ENCODE results near the gene ATXN2. TPM values are rescaled to one million over a fixed set of nuclear protein-coding genes. Genes with fewer than 3 reads are reported as not detected.
"Not testable (repeated sequence)": the region's sequence is repeated elsewhere in the genome, so short reads cannot be mapped to it uniquely, and the experiment has no call there.

The ATXN2 gene
- total RNA-seq, 1 donor from 2014 or later, result 71.0 TPM

- Mint-ChIP-seq H3K27ac (ENCODE audit: unreplicated experiment) (no peak overlapping the region), H3K36me3 (ENCODE audit: low read depth) (peaks cover 4% of the 10 kb centered on the region), H3K9me3 (no peaks in the 10 kb centered on the region), H3K4me3 (no peak overlapping the region), H3K4me1 (no peaks in the 10 kb centered on the region), H3K27me3 (ENCODE audit: low read depth) (no peaks in the 10 kb centered on the region)
- no peak for TF ChIP-seq CTCF (conservative IDR thresholded peaks at IDR 0.05)
- no peak for DNase-seq (ENCODE audit: low read depth, low spot score)
Observed at GRCh38 chr12:111519937-111520336, 79.2 kb downstream of the ATXN2 start.

GRCh38 chr12:111519083-111519482 is 80.0 kb downstream of the ATXN2 start:
- Mint-ChIP-seq H3K27ac (ENCODE audit: unreplicated experiment) (no peak overlapping the region), H3K4me1 (no peaks in the 10 kb centered on the region), H3K27me3 (ENCODE audit: low read depth) (no peaks in the 10 kb centered on the region), H3K36me3 (ENCODE audit: low read depth) (no peaks in the 10 kb centered on the region), H3K9me3 (no peaks in the 10 kb centered on the region), H3K4me3 (no peak overlapping the region)
- no peak for TF ChIP-seq CTCF (conservative IDR thresholded peaks at IDR 0.05)
- DNase-seq (ENCODE audit: low read depth, low spot score), result no peak

GRCh38 chr12:111507719-111508118 is 91.4 kb downstream of the ATXN2 start:
- H3K36me3 Mint-ChIP-seq (ENCODE audit: low read depth), result peaks cover 32% of the 10 kb centered on the region

DNA sequence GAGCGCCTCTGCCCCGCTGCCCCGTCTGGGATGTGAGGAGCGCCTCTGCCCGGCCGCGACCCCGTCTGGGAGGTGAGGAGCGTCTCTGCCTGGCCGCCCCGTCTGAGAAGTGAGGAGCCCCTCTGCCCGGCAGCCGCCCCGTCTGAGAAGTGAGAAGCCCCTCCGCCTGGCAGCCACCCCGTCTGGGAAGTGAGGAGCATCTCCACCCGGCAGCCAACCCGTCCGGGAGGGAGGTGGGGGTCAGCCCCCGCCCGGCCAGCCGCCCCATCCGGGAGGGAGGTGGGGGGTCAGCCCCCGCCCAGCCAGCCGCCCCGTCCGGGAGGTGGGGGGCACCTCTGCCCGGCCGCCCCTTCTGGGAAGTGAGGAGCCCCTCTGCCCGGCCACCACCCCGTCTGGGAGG is 91.9 kb downstream of the ATXN2 start:
- H3K4me3 Mint-ChIP-seq; H3K27ac Mint-ChIP-seq (ENCODE audit: unreplicated experiment); H3K27me3 Mint-ChIP-seq (ENCODE audit: low read depth); H3K9me3 Mint-ChIP-seq; DNase-seq (ENCODE audit: low read depth, low spot score); H3K4me1 Mint-ChIP-seq: not testable (repeated sequence)
- H3K36me3 Mint-ChIP-seq (ENCODE audit: low read depth), result peaks cover 32% of the 10 kb centered on the region

More at GRCh38 chr12:111507719-111508118, 91.4 kb downstream of the ATXN2 start:
- H3K4me3 Mint-ChIP-seq; H3K4me1 Mint-ChIP-seq; H3K27me3 Mint-ChIP-seq (ENCODE audit: low read depth); H3K9me3 Mint-ChIP-seq; DNase-seq (ENCODE audit: low read depth, low spot score): not testable (repeated sequence)
- peak overlapping the region; percentile 35 for H3K27ac Mint-ChIP-seq (ENCODE audit: unreplicated experiment)

DNA sequence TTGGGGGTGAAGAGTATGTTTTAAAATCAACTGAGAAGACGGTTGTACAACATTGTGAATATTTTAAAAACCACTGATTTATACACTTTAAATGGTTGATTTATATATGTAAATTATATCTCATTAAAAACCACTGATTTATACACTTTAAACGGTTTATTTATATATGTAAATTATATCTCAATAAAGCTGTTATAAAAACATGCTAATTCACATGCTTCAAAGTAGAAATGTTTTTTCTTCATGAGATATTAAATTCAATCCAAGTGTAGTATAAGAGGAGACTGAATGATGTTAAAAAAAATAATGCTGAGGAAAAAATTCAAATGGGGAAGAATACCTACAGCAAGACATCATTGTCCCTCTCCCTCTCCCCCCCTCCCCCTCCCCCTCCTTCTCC is 92.9 kb downstream of the ATXN2 start:
- no peak overlapping the region for H3K27ac Mint-ChIP-seq (ENCODE audit: unreplicated experiment)
- H3K27me3 Mint-ChIP-seq (ENCODE audit: low read depth), result no peaks in the 10 kb centered on the region
- H3K9me3 Mint-ChIP-seq, result peaks cover 3% of the 10 kb centered on the region
- peaks cover 5% of the 10 kb centered on the region for H3K4me1 Mint-ChIP-seq
- peaks cover 32% of the 10 kb centered on the region for H3K36me3 Mint-ChIP-seq (ENCODE audit: low read depth)
- no peak for DNase-seq (ENCODE audit: low read depth, low spot score)
- H3K4me3 Mint-ChIP-seq, result no peak overlapping the region
- no peak for TF ChIP-seq CTCF (conservative IDR thresholded peaks at IDR 0.05)

GRCh38 chr12:111505601-111506036 is 93.5 kb downstream of the ATXN2 start:
- H3K4me1 Mint-ChIP-seq, result peaks cover 5% of the 10 kb centered on the region
- peaks cover 29% of the 10 kb centered on the region for H3K36me3 Mint-ChIP-seq (ENCODE audit: low read depth)
- DNase-seq (ENCODE audit: low read depth, low spot score), result no peak
- no peak overlapping the region for H3K27ac Mint-ChIP-seq (ENCODE audit: unreplicated experiment)
- no peak overlapping the region for H3K4me3 Mint-ChIP-seq
- peaks cover 3% of the 10 kb centered on the region for H3K9me3 Mint-ChIP-seq
- peak; percentile 22 for TF ChIP-seq CTCF (conservative IDR thresholded peaks at IDR 0.05)
- no peaks in the 10 kb centered on the region for H3K27me3 Mint-ChIP-seq (ENCODE audit: low read depth)

DNA sequence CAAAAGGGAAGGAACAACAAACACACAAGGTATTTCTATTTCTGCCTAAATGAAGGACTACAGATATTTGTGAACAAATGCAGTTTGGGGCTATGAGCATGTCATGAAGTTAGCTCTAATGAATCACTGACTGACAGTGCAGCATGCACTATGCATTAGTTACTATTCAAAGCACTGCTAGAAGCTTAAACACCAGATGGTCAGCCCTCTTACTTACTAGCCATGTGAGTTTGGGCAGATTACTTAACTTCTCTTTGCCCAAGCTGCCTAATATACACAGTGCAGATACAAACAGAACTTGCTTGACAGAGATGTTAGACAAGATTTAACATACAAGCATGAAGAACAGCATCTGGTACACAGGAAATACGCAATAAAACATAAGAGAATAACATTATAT is 96.0 kb downstream of the ATXN2 start:
- Mint-ChIP-seq H3K36me3 (ENCODE audit: low read depth) (peaks cover 30% of the 10 kb centered on the region), H3K4me1 (peaks cover 5% of the 10 kb centered on the region), H3K27ac (ENCODE audit: unreplicated experiment) (no peak overlapping the region), H3K4me3 (no peak overlapping the region), H3K9me3 (peaks cover 3% of the 10 kb centered on the region), H3K27me3 (ENCODE audit: low read depth) (no peaks in the 10 kb centered on the region)
- DNase-seq (ENCODE audit: low read depth, low spot score), result no peak
- no peak for TF ChIP-seq CTCF (conservative IDR thresholded peaks at IDR 0.05)

All from neural crest cell (in vitro differentiated cells).